Measurements from ENCODE around the gene HOMER3.

- TF ChIP-seq POLR2A (IDR thresholded peaks at IDR 0.05; ENCODE audit: low read length) (no peak), GATA1 (IDR thresholded peaks at IDR 0.05; ENCODE audit: low read depth, low read length) (no peak)
Measured at GRCh38 chr19:18932216-18932841, 8.7 kb downstream of the HOMER3 start.

All from erythroblast (primary cell).